ENCODE measurements around the gene KIF12.

The KIF12 gene

DNA sequence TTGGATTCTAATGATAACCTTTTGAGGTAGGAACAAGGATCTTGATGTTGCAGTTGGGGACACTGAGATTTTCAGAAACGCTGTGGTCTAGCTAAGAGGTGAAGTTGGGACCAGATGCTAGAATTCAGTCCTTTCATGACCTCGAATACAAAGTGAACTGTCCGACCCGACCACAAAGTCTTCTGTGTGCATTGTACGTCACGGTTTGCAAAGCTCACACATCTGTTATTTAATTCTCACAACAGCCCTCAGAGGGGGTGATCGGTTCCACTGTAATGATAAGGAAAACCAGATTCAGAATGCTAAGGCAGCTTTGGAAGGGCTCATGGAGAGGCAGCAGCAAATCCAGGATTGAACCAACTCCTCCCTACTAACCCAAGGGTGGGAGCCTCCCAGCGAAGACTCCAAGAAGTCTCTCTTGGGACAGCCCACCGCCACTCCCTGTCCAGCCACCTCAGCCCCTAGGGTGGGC lies 16.6 kb upstream of the KIF12 start:
- H3K4me3 ChIP-seq (ENCODE audit: insufficient read depth, low read depth, low read length): no peak overlapping the region
- no peaks in the 10 kb centered on the region for H3K9me3 ChIP-seq (ENCODE audit: control insufficient read depth, low read length)
- H3K27ac ChIP-seq (ENCODE audit: insufficient read depth, low read depth, low read length, poor library complexity, severe bottlenecking): no peak overlapping the region
- 89 to 95% methylated on average over 9 of the region's 9 CpGs for WGBS, 2 experiments
- no peaks in the 10 kb centered on the region for H3K36me3 ChIP-seq (ENCODE audit: control insufficient read depth, insufficient read depth, low read length)
- H3K27me3 ChIP-seq (ENCODE audit: control insufficient read depth, insufficient read depth, low read length, poor library complexity, severe bottlenecking): no peaks in the 10 kb centered on the region
- H3K4me1 ChIP-seq (ENCODE audit: control insufficient read depth, insufficient read depth, low read length): peaks cover 15% of the 10 kb centered on the region

DNA sequence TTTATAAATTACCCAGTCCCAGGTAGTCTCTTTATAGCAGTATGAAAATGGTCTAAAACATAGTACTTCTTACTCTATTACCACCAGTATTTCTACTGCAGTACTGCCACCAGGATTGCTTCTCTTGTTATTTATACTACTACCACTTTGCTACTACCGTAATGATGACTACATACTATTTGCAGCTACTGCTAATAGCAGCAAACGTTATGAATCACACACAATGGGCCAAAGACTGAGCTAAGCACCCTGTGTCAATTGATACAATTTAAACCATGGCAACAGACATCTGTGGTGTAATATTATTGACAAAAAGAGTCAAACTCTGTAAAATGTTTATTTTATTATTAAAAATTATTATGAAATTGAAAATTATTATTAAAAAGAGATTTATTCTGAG lies 15.3 kb upstream of the KIF12 start:
- Histone ChIP-seq H3K27me3 (ENCODE audit: control insufficient read depth, insufficient read depth, low read length, poor library complexity, severe bottlenecking) (no peaks in the 10 kb centered on the region), H3K4me3 (ENCODE audit: insufficient read depth, low read depth, low read length) (no peak overlapping the region), H3K4me1 (ENCODE audit: control insufficient read depth, insufficient read depth, low read length) (peaks cover 15% of the 10 kb centered on the region), H3K27ac (ENCODE audit: insufficient read depth, low read depth, low read length, poor library complexity, severe bottlenecking) (no peak overlapping the region), H3K9me3 (ENCODE audit: control insufficient read depth, low read length) (no peaks in the 10 kb centered on the region), H3K36me3 (ENCODE audit: control insufficient read depth, insufficient read depth, low read length) (no peaks in the 10 kb centered on the region)
- 86% methylated on average over 2 of the region's 2 CpGs for WGBS, 2 experiments

DNA sequence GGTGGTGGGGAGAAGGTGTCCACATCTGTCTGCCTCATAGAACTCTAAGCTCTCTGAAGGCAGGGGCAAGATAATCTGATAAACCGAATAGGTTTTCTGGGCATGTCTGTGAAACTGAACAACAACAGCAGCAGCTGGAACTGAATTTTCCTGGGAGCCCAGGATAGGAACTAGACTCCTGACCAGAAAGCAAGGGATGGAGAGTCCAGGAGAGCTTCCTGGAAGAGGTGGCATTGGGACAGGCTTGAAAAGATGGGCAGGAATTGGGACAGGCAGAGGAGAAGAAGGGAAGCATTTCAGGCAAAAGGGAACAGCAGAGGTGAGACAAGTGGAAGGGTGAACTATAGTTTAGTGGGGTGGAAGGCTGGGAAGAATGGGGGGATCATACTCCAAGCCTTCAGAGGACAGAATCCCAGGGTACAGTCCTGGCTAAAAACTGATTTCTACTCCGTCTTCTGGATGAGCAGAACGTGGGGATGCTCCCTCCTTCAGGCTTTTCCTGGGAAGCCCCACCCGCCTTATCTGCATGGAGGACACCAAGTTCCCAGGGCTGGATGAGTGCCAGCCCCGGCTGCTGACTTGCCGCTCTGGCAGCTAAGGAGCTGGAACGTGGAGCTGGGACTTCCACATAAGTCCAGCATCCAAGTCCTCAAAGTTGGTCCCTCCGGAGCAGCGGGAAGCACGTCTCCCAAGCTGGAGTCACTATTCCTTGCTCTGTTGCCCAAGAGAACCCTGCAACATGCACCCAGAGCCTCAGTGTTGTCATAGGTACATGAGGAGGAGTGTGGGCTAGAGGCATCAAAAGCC lies 13.9 kb upstream of the KIF12 start:
- Histone ChIP-seq H3K4me1 (ENCODE audit: control insufficient read depth, insufficient read depth, low read length) (peaks cover 18% of the 10 kb centered on the region), H3K27me3 (ENCODE audit: control insufficient read depth, insufficient read depth, low read length, poor library complexity, severe bottlenecking) (no peaks in the 10 kb centered on the region)
- 82 to 83% methylated on average over 10 of the region's 10 CpGs for WGBS, 2 experiments

DNA sequence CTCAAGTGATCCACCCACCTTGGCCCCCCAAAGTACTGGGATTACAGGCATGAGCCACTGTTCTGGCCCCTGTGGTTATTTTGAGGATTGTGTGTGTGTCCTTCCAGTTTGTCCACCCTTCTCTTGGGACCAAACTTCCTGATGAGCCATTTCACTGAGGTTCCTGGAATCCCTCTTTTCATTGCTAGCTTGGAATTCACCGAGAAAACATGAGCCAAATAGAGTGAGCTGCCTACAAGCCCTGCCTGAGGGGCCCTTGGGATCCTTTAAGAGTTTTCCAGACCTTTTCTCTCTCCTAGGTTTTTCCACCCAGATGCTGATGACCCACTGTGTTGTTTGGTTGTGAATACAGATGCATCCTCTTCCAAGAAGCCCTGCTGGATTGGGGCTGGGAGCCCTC lies 13.2 kb upstream of the KIF12 start:
- Histone ChIP-seq H3K4me3 (ENCODE audit: insufficient read depth, low read depth, low read length) (no peak overlapping the region), H3K27me3 (ENCODE audit: control insufficient read depth, insufficient read depth, low read length, poor library complexity, severe bottlenecking) (peaks cover 5% of the 10 kb centered on the region), H3K27ac (ENCODE audit: insufficient read depth, low read depth, low read length, poor library complexity, severe bottlenecking) (no peak overlapping the region), H3K4me1 (ENCODE audit: control insufficient read depth, insufficient read depth, low read length) (peaks cover 14% of the 10 kb centered on the region), H3K36me3 (ENCODE audit: control insufficient read depth, insufficient read depth, low read length) (no peaks in the 10 kb centered on the region), H3K9me3 (ENCODE audit: control insufficient read depth, low read length) (no peaks in the 10 kb centered on the region)
- 90 to 92% methylated on average over 1 of the region's 1 CpG for WGBS, 2 experiments

More for the DNA sequence above, 13.9 kb upstream of the KIF12 start:
- H3K36me3 ChIP-seq (ENCODE audit: control insufficient read depth, insufficient read depth, low read length): no peaks in the 10 kb centered on the region
- H3K27ac ChIP-seq (ENCODE audit: insufficient read depth, low read depth, low read length, poor library complexity, severe bottlenecking): no peak overlapping the region
- no peaks in the 10 kb centered on the region for H3K9me3 ChIP-seq (ENCODE audit: control insufficient read depth, low read length)
- H3K4me3 ChIP-seq (ENCODE audit: insufficient read depth, low read depth, low read length): no peak overlapping the region

DNA sequence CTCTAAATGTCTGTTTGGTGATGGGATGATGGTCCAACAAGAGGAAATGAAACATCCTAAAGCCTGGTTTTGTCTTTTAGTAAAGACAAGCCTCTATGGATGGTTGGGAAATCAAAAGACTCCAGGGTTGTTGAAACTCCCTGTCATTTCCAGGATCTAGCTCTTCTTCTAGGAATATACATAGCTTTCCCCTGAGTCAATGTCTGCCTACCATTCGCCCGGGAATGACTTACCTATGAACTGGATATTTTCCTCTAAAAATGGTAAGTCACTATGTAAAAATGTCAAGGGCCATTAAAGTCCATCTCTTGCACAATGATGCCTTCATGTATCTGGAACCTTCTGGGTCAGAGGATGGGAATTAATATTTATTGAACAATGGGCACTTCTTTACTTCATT lies 11.1 kb upstream of the KIF12 start:
- Histone ChIP-seq H3K27me3 (ENCODE audit: control insufficient read depth, insufficient read depth, low read length, poor library complexity, severe bottlenecking) (peaks cover 6% of the 10 kb centered on the region), H3K4me3 (ENCODE audit: insufficient read depth, low read depth, low read length) (no peak overlapping the region), H3K27ac (ENCODE audit: insufficient read depth, low read depth, low read length, poor library complexity, severe bottlenecking) (no peak overlapping the region), H3K36me3 (ENCODE audit: control insufficient read depth, insufficient read depth, low read length) (no peaks in the 10 kb centered on the region), H3K9me3 (ENCODE audit: control insufficient read depth, low read length) (no peaks in the 10 kb centered on the region), H3K4me1 (ENCODE audit: control insufficient read depth, insufficient read depth, low read length) (peaks cover 11% of the 10 kb centered on the region)
- 90 to 100% methylated on average over 2 of the region's 2 CpGs for WGBS, 2 experiments

DNA sequence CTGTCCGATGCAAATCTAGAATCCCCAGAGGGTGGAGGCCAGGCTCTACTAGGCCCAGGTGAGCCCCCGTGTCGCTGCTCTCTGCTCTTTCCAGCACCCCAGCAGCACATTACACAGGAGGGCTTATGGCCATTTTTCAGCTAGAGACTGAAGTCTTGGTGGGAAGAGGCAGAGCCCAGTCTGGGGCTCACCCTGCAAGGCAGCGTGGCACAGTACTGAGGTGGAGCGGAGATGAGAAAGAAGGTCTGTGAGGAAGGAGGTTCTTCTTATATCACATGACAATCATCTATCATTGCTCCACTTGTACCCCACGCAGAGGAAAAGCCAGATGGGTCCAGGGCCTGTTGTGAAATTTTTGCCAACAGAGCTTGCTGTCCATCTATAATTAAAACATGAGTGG lies 10.0 kb upstream of the KIF12 start:
- Histone ChIP-seq H3K27ac (ENCODE audit: insufficient read depth, low read depth, low read length, poor library complexity, severe bottlenecking) (no peak overlapping the region), H3K9me3 (ENCODE audit: control insufficient read depth, low read length) (no peaks in the 10 kb centered on the region), H3K27me3 (ENCODE audit: control insufficient read depth, insufficient read depth, low read length, poor library complexity, severe bottlenecking) (peaks cover 6% of the 10 kb centered on the region), H3K4me3 (ENCODE audit: insufficient read depth, low read depth, low read length) (no peak overlapping the region), H3K4me1 (ENCODE audit: control insufficient read depth, insufficient read depth, low read length) (peaks cover 11% of the 10 kb centered on the region), H3K36me3 (ENCODE audit: control insufficient read depth, insufficient read depth, low read length) (no peaks in the 10 kb centered on the region)
- 89 to 92% methylated on average over 4 to 6 of the region's 6 CpGs for WGBS, 2 experiments

DNA sequence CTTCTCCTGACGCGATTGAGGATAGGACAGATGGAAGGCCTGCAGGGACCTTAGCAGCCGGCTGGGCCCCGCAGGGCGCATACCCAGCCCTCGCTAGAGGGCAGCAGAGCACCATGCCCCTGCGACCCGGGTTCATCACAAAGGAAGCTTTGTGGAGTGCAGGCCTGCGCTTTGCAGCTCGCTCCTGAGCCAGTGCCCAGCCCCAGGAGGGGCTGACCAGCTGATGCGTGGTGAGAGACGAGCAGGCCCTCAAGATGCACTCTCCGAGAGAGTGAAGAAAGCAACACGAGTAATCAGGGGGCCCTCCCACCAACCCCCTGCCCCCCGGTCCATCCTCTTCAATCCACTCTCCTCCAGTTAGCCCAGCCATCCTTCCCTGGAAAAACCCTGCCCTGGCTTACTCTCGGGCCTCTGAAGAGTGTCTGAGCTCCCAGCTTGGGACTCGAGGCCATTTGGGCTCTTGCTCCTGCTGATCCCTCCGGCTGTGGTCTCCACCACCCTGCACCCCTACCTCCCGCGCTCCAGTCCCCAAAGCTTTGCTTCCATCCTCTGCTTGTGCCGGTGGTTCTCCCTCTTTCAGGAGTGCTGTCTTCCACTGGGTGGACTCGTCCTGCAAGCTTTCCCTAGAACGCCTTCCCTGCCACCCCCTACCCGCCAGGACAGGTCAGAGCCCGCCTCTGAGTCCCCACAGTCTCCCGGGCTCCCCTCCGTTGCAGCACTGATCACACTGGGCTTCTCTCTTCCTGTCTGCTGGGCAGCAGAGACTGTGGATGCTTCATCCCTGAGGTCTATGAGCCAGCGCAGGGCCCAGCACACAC lies 9.1 kb upstream of the KIF12 start:
- 36 to 37% methylated on average over 28 of the region's 28 CpGs for WGBS, 2 experiments
- H3K9me3 ChIP-seq (ENCODE audit: control insufficient read depth, low read length): no peaks in the 10 kb centered on the region

DNA sequence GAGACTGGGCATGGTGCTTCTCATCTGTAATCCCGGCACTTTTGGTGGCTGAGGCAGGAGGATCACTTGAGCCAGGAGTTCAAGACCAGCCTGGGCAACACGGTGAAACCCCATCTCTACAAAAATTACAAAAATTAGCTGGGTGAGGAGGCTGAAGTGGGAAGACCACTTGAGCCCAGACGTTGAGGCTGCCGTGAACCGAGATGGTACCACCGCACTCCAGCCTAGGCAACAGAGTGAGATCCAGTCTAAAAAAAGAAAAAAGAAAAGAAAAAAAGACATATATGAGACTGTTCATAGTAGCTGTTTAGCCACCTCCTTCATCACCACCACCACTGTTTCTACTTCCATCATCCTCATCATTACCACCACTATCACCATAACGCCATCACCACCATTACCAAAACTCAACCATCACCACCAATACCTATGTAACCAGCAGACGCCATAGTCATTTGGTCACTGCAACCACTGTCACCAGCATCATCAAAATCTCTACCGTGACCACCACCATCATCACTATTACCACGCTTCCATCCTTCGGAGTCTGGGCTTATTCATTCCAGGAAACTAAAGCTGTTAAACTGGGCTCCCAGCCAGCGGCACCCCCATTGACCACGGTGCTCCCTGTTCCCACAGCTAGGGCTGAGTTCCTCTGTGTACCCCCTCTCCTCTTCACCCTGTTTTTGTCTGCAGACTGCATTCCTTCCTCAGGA lies 8.4 kb upstream of the KIF12 start:
- Histone ChIP-seq H3K4me3 (ENCODE audit: insufficient read depth, low read depth, low read length) (no peak overlapping the region), H3K4me1 (ENCODE audit: control insufficient read depth, insufficient read depth, low read length) (peaks cover 11% of the 10 kb centered on the region), H3K27me3 (ENCODE audit: control insufficient read depth, insufficient read depth, low read length, poor library complexity, severe bottlenecking) (peaks cover 6% of the 10 kb centered on the region), H3K27ac (ENCODE audit: insufficient read depth, low read depth, low read length, poor library complexity, severe bottlenecking) (no peak overlapping the region), H3K36me3 (ENCODE audit: control insufficient read depth, insufficient read depth, low read length) (no peaks in the 10 kb centered on the region), H3K9me3 (ENCODE audit: control insufficient read depth, low read length) (no peaks in the 10 kb centered on the region)
- 85 to 86% methylated on average over 13 of the region's 13 CpGs for WGBS, 2 experiments

More for the DNA sequence above, 9.1 kb upstream of the KIF12 start:
- Histone ChIP-seq H3K4me3 (ENCODE audit: insufficient read depth, low read depth, low read length) (no peak overlapping the region), H3K36me3 (ENCODE audit: control insufficient read depth, insufficient read depth, low read length) (no peaks in the 10 kb centered on the region), H3K4me1 (ENCODE audit: control insufficient read depth, insufficient read depth, low read length) (peaks cover 11% of the 10 kb centered on the region), H3K27me3 (ENCODE audit: control insufficient read depth, insufficient read depth, low read length, poor library complexity, severe bottlenecking) (peaks cover 6% of the 10 kb centered on the region), H3K27ac (ENCODE audit: insufficient read depth, low read depth, low read length, poor library complexity, severe bottlenecking) (no peak overlapping the region)

DNA sequence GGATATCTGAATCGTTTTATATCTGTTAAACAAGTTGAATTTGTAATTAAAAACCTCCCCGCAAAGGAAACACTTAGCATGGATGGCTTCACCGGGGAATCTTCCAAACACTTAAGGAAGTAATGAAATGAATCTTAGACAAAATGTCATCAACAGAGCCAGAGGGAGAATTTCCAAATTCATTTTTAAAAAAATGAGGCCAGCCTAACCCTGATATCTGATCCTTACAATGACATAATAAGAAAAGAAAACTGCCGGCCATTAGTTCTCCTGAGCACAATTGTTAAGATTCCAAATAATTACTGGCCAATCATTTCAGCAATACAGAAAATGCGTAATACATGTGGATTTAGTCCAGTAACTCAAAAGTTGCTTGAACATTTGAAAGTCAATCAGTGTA lies 6.1 kb upstream of the KIF12 start:
- H3K4me1 ChIP-seq (ENCODE audit: control insufficient read depth, insufficient read depth, low read length): peaks cover 11% of the 10 kb centered on the region
- no peaks in the 10 kb centered on the region for H3K36me3 ChIP-seq (ENCODE audit: control insufficient read depth, insufficient read depth, low read length)
- WGBS, 2 experiments: 83 to 95% methylated on average over 4 to 5 of the region's 5 CpGs
- peaks cover 9% of the 10 kb centered on the region for H3K27me3 ChIP-seq (ENCODE audit: control insufficient read depth, insufficient read depth, low read length, poor library complexity, severe bottlenecking)
- H3K27ac ChIP-seq (ENCODE audit: insufficient read depth, low read depth, low read length, poor library complexity, severe bottlenecking): no peak overlapping the region
- no peaks in the 10 kb centered on the region for H3K9me3 ChIP-seq (ENCODE audit: control insufficient read depth, low read length)
- no peak overlapping the region for H3K4me3 ChIP-seq (ENCODE audit: insufficient read depth, low read depth, low read length)

DNA sequence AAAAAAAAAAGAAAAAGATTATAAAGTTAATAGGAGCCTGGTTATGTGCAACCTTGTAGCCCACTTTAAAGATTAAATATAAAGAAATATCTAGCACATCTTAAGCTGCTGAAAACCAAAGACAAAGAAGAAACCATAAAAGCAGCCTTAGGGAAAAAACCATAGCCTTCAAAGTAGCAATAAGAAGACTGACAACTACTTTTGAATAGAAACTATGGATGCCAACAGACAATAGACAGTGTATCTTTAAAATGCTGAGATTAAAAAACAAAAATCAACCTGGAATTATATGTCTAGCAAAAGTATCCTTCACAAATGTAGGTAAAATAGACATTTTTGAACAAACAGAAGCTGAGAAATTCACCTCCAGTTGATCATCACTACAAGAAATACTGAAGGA lies 3.4 kb upstream of the KIF12 start:
- H3K36me3 ChIP-seq (ENCODE audit: control insufficient read depth, insufficient read depth, low read length): no peaks in the 10 kb centered on the region
- no peak overlapping the region for H3K27ac ChIP-seq (ENCODE audit: insufficient read depth, low read depth, low read length, poor library complexity, severe bottlenecking)
- no peaks in the 10 kb centered on the region for H3K9me3 ChIP-seq (ENCODE audit: control insufficient read depth, low read length)
- peaks cover 12% of the 10 kb centered on the region for H3K4me1 ChIP-seq (ENCODE audit: control insufficient read depth, insufficient read depth, low read length)
- no peak overlapping the region for H3K4me3 ChIP-seq (ENCODE audit: insufficient read depth, low read depth, low read length)
- peaks cover 33% of the 10 kb centered on the region for H3K27me3 ChIP-seq (ENCODE audit: control insufficient read depth, insufficient read depth, low read length, poor library complexity, severe bottlenecking)
